Stimulated activated CD8-positive, alpha-beta memory T cell treated with anti-CD3 and anti-CD28 coated beads, Interleukin-7, amount 100 ng/mL, for 24 hours (primary cell): ENCODE measurements around the gene EHD4.

Experiments used
- DNase-seq: peaks from one replicate; pipeline ENCODE4 v3.0.0-alpha.2; 2020; ENCODE audit warnings: low read depth

The EHD4 gene

GRCh38 chr15:41860049-41860828, 112.1 kb downstream of the EHD4 start:
- DNase-seq: no peak

- no peak for DNase-seq
Observed at GRCh38 chr15:41858756-41859155, 113.6 kb downstream of the EHD4 start.

- no peak for DNase-seq
Observed at GRCh38 chr15:41857316-41857715, 115.0 kb downstream of the EHD4 start.

DNA sequence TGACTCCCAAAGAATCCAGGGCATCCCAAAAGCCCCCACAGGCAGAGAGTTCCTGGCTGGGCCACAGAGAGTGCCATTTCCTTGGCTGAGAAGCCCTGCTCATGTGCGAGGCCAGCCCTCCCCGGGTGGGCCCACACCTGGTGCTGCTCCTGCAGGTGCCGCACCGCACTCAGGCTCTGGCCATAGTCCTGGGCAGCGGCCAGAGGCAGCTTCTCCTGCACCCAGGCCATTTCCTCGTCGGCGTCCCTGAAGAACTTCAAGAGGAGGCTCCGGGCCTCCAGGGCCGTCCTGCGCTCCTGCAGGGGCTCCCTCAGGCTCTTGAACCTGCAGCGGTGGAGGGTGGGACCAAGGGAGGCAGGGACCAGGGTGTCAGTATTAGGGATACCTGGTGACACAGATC, 115.6 kb downstream of the EHD4 start:
- DNase-seq: no peak

DNA sequence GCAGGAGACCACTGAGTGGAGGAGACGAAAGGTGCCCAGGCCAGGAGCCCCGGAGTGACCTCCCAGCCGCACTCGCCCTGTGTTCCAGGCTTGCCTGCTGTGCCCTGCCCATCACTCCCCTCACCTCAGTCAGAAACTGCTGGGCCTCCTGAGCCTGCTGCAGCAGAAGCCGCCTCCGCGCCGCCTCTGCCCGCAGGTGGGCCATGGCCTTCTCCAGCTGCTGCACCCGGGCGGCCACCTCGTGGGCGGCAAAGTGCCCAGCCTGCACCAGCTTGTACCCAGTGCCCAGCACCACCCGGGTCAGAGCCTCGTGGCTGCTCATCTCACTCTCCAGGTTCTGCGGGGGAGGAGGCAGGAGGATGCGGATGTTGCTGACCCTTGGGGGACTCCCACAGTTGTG, 116.1 kb downstream of the EHD4 start:
- DNase-seq: no peak

DNA sequence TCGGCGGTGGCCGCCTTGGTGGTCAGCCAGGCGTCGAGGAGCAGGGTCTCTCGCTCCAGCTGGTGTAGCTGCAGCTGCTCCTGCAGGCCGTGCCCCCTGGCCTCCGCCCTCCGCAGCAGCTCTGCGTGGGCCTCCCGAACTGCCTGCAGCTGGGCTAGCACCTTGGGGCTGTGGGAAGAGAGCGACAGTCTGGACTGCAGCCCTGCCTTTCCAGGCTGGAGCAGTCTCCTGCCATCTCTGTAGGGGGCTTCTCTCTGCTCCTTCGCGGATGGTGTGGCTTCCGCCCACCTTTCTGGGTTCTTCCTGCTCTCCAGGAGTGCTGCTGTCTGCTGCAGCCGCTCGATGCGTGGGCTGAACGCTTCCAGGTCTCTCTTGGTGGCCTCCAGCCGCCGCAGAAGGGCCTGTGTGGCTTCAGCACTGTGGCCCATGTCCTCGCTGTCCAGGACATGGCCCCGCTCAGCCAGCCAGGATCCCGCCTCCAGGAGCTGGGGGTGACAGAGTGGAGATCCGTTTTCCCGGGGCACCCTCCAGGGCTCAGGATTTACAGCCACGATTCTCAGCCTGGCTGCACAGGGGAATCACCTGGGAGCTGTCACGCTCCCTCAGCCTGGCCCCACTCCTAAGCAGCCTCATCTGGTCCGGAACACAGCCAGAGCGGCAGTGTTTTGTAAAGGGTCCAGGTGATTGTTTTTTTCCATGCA, 116.9 kb downstream of the EHD4 start:
- no peak for DNase-seq

- no peak for DNase-seq
Observed at GRCh38 chr15:41854443-41854842, 117.9 kb downstream of the EHD4 start.

GRCh38 chr15:41853831-41854230, 118.5 kb downstream of the EHD4 start:
- no peak for DNase-seq

DNA sequence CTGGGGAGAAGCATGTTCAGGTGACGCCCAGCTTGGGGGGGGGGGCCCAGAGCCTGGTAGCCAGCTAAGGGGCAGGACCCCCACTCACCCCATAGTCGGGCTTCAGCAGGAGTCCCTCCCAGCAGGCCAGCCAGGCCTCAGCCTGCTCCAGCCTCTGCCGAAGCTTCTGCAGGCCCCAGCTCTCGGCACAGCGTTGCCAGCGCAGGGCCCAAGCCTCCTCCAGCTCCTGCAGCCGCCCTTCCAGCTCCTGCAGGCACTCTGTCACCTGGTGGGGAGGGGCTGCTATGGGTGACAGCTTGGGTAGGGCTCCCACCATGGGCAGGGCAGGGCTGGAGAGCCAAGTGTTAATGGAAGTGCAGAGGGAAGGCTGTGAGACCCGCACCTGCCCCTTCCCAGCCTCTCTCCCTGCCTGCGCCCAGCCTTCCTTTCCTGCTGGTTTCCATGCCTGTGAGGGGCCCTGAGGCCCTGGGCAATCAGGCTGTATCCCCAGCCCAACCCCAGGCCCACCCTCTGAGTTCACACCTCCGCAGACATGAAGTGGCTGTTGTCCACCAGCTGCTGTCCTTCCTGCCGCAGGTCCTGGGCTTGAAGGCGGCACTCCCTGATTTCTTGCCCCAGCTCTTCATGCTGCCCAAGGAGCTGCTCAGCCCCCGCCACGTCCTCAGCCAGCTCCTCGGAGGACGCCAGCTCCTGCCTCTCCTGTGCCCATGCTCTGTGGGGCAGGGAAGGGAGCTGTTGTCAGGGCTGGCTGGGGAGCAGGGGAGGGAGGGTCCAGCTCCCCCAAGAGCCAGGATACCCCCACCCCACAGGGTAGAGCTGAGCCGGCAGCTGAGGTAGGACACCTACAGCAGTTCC, 119.4 kb downstream of the EHD4 start:
- no peak for DNase-seq

DNA sequence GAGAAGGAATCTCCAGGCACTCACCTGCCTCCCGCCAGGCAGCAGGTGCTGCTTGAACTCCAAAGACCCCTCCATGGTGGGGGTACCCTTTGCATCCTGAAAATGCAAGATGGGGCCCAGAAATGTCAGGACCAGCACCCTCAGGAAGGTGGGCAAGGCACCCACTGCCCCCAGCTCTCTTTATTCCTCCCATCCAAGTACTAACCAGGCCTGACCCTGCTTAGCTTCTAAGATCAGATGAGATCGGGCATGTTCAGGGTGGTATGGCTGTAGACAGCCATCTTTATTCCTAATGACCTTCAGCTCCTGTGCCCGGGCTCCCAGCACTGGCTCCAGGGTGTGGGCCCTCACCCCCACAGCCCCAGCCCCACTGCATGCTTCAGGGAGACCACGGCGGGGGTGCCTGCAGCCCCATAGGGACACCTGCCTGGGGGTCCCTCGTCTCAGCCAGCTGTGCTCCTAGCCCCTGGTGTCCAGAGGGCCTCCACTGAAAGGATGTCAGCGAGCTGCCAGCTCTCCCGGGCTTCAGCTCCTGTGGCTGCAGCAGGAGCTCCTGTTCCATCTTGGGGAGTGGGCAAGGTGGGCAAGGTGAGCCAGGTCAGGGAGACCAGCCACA, 120.5 kb downstream of the EHD4 start:
- no peak for DNase-seq

- no peak for DNase-seq
Observed at GRCh38 chr15:41851167-41851523, 121.2 kb downstream of the EHD4 start.

DNA sequence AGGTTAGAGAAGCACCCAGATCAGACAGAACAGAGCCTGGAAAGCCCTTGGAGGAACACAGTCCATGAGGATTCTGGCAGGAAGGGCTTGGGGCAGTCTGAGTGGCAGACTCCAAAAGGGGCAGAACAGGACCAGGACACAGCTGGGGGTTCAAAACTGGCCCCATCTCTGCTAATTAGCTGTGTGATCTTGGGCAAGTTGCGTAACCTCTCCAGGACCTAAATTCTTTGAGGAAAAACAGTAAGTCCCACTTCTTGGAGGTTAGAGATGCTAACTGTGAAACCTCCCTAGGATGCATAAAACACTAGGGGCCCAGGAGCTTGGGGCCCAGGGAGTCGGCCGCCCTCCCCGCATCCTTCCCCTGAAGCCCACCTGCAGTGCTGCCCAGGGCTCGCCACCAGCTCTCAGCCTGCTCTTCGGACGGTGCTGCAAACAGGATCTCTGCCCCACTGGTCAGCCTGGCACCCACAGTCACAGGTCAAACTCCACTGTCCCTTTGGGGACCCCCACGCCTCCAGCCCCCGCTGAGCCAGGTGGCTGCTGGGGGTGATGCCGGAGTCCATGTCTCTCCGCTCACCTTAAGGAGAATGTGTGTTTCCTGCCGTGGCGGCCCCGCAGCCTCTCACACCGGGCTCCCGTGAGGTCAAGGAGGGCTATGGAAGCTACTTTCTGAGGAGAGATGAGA, 121.7 kb downstream of the EHD4 start:
- DNase-seq: no peak

DNA sequence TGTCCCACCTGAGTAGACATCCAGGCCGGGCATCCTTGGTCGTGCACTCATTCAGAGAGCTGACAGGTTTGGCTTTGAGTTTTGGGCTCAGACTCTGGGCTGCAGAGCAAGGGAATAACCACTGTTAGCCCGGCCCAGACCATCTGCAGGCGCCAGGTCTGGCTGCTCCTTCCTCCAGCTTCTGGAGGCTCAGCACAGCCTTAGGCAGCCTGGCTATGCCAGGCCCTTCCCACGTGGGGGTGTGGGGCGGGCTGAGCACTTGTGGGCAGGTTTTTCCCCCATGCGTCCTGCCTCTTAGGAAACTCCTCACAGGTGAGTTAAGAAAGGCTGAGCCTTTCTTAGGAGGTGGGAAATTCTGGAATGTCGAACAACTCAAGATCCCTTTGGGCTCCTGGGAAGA, 122.5 kb downstream of the EHD4 start:
- DNase-seq: no peak

DNA sequence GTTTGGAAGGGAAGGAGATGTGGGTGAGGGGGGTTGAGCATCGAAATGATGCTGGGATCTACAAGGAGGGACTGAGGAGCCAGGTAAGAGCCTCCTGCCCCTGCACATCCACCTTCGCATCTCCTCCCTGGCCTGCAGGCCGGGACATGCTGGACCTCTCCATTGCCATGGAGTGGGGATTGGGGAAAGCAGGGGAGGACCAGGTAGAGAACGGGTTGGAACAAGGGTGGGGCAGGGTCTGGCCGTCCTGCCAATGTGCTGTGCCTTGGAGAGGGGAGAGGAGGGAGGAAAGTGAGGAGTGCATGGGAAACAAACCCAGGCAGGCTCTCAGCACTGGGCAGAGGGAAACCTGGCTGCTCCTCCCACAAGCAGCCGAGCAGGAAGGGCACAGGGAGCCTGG, 123.2 kb downstream of the EHD4 start:
- no peak for DNase-seq

DNA sequence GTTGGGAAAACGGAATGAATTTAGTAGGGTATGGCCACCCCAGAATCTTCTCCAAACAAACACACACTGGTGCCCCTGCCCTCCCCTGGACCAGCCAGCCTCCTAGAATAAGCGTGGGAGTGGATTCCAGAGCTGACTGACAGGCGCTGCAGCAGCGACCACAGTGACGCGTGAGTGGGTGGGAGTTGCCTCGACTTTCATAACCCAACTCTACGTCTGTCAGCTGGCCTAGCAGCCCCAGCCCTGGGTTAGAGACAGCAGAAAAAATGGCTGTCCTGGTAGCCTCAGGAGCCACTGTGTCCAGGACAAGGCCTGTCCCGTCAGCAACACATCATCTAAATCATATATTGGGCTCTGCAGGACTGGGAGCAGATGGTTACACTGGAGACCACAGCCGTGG, 123.7 kb downstream of the EHD4 start:
- peak; percentile 8 for DNase-seq

DNA sequence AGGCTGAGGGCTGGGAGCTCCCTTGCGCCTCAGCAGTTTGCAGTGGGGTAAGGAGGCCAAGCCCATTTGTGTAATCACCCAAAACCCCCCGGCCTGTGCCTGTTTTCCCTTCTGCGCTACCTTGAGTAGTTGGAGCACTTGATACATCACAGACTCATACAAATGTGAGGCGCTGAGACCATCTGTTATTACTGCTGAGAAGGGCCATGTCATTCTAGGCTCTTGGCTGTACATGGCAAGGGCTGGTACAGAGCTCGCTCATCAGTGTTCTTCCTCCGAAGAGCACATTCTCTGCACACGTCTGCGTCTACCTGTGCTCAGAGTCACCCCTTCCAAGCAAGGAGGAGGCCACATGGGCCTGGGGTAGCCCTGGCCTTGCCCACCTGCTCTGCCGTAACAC, 124.4 kb downstream of the EHD4 start:
- no peak for DNase-seq

- DNase-seq: no peak
Observed at GRCh38 chr15:41847206-41847605, 125.2 kb downstream of the EHD4 start.
